ENCODE measurements around the gene HOXA5. TPM values are rescaled to one million over a fixed set of nuclear protein-coding genes. Genes with fewer than 3 reads are reported as not detected.

The HOXA5 gene
- total RNA-seq, 2 experiments from 2014 or later = not detected

DNA sequence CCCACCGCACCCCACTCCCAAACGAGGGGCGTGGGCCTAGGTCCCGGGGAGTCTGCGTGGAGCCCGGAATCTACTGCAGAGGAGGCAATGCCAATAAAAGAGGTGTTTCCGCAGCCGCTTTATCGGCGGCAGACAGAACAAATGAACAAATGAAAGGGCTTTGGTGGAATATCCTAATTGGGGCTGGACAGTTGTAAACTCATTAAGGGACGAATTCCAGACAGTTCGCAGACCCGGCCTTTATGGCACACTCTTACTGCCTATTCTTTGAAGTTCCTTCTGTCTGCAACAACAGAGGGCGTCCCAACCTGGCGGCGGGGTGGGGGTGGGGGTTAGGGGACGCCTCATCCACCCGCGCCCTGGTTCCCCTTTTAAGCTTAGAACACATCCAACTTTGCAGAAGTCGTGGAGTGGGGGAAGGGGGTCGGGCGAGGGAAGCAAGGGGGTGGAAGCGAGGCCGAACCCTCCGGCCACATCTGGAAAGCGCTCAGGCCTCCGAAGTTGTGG is 17.8 kb upstream of the HOXA5 start:
- peaks cover 77% of the 10 kb centered on the region for H3K27me3 Mint-ChIP-seq (ENCODE audit: low read depth)
- no peak for DNase-seq
- CTCF ChIA-PET = interaction anchor here (0.5 to 2.6 kb wide), 30 partner anchors 9 to 791 kb away, joined by 3 to 19 read pairs (median 4); partner anchors contain the start of genes HOXA1 and HOXA3
- peak overlapping the region; percentile 57 for H3K4me3 Mint-ChIP-seq
- H3K9me3 Mint-ChIP-seq = no peaks in the 10 kb centered on the region
- no peaks in the 10 kb centered on the region for H3K36me3 Mint-ChIP-seq (ENCODE audit: low read depth)
- intact Hi-C loops (cut with micrococcal nuclease) = loop anchor here (1.0 to 5.0 kb wide), 8 partner anchors 296 to 1070 kb away; partner anchors contain the start of gene SKAP2
- no peak overlapping the region for H3K27ac Mint-ChIP-seq
- H3K4me1 Mint-ChIP-seq (ENCODE audit: low read depth) = peaks cover 38% of the 10 kb centered on the region

DNA sequence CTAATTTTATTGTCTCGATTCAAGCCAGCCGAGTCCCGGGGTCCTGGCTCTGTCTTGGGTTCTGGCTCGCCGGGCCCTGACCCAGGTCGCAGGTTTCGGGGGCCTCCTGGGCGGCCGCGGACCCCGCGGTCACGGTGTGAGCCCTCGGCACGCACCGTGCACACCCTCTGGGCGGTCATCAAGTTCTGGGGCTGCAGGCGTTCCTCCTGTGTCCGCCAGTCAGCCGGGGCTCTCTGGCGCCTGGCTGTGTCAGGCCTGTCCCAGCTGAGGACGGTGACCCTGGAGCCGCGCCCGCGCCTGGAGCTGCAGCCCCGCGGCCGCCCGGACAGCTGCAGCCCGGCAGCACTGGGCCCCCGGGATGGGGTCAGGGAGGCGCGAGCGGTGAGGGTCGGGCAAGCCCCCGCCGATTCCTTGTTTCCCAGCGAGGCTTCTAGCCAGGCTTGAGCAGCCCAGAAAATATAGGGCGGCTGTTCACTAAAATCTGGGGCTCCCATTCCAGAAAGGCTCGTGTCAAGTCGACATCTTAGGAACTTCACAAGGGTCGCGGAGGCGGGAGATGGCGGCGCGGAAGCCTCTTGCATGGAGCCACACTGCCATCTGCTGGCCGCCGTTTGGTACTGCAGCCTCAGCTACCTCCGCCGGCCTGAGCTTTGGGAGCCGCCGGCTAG is 17.2 kb upstream of the HOXA5 start:
- DNase-seq = peak; percentile 87
- no peak overlapping the region for H3K27ac Mint-ChIP-seq

DNA sequence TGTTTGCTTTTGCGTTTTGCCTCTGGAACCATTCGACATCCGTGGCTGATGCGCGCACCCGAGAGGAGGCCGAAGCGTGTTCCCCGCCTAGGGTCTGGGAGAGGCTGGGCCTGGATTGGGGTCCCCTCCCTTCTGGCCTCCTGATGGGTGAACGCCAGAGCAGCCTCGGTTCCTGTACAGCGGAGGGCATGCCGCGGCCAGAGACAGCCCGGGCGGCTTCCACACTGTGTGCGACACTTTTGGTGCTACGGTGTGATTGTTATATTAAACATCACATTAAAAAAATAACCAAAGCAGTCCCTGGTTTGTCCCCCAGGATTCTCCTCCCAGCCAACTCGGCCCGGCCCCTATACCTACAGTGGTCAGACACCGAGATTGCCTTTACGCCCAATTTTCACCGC is 16.7 kb upstream of the HOXA5 start:
- DNase-seq = no peak
- Mint-ChIP-seq H3K9me3 (no peaks in the 10 kb centered on the region), H3K36me3 (ENCODE audit: low read depth) (no peaks in the 10 kb centered on the region), H3K27me3 (ENCODE audit: low read depth) (peaks cover 79% of the 10 kb centered on the region), H3K27ac (no peak overlapping the region), H3K4me3 (peak overlapping the region; percentile 57), H3K4me1 (ENCODE audit: low read depth) (peaks cover 38% of the 10 kb centered on the region)
- CTCF ChIA-PET = interaction anchor here (0.8 to 1.8 kb wide), 13 partner anchors 8 to 789 kb away, joined by 3 to 16 read pairs (median 4); no protein-coding TSS in a partner anchor
- intact Hi-C loops (cut with micrococcal nuclease) = loop anchor here (2.0 to 5.0 kb wide), 4 partner anchors 295 to 1069 kb away; partner anchors contain the start of gene SKAP2

More for the DNA sequence above, 17.2 kb upstream of the HOXA5 start:
- CTCF ChIA-PET = interaction anchor here (0.5 to 2.6 kb wide), 29 partner anchors 8 to 791 kb away, joined by 3 to 19 read pairs (median 4); partner anchors contain the start of genes HOXA1 and HOXA3
- peaks cover 35% of the 10 kb centered on the region for H3K4me1 Mint-ChIP-seq (ENCODE audit: low read depth)
- H3K4me3 Mint-ChIP-seq = peak overlapping the region; percentile 57
- peaks cover 77% of the 10 kb centered on the region for H3K27me3 Mint-ChIP-seq (ENCODE audit: low read depth)
- intact Hi-C loops (cut with micrococcal nuclease) = loop anchor here (1.0 to 5.0 kb wide), 8 partner anchors 296 to 1070 kb away; partner anchors contain the start of gene SKAP2
- H3K9me3 Mint-ChIP-seq = no peaks in the 10 kb centered on the region
- no peaks in the 10 kb centered on the region for H3K36me3 Mint-ChIP-seq (ENCODE audit: low read depth)

DNA sequence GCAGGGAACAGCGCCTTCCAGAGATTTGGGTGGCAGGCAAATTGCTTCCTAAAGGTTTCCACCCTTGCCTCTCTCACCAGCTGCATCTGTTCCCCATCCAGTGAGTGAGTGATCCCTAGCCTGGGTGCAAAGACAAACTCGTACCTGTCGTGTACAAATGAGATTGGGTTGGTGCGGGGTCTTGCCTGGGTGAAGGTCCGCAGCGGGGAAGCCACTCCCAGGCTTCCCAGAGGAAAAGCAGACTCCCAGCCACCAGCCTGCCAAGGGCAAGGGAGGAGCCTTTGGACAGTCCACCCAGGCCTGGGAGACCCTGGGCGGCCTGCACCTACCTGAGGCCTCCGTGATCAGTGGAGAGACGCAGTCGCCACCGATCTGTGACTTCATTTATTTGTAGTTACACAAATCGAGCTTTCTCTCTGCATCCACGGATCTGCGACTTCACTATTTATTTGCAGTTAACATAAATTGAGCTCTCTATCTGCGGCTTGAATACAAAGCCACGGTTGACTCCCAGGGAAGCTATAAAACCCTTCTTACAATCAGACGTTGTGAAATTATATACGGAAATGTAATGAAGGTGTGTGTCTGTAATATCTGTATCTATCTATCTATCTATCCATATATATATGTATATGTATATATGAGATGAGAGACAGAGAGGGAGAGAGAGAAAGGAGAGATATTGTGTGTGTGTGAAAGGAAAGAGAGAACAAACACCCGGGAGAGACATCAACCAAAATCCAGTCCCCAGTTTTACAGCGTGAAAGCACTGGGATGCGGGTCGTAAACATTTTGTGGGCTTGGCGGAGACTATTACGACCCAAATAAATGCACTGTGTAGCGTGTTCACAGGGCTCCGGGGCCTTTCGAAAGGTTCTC is 16.0 kb upstream of the HOXA5 start:
- CTCF ChIA-PET = interaction anchor here (0.8 to 1.6 kb wide), 9 partner anchors 8 to 476 kb away, joined by 3 to 5 read pairs (median 4); no protein-coding TSS in a partner anchor
- DNase-seq = no peak
- Mint-ChIP-seq H3K4me1 (ENCODE audit: low read depth) (peaks cover 42% of the 10 kb centered on the region), H3K9me3 (no peaks in the 10 kb centered on the region), H3K27me3 (ENCODE audit: low read depth) (peaks cover 81% of the 10 kb centered on the region), H3K27ac (no peak overlapping the region), H3K4me3 (peak overlapping the region; percentile 38), H3K36me3 (ENCODE audit: low read depth) (no peaks in the 10 kb centered on the region)
- intact Hi-C loops (cut with micrococcal nuclease) = loop anchor here (2.0 to 10.0 kb wide), 5 partner anchors 295 to 1069 kb away; partner anchors contain the start of genes SKAP2 and SNX10

DNA sequence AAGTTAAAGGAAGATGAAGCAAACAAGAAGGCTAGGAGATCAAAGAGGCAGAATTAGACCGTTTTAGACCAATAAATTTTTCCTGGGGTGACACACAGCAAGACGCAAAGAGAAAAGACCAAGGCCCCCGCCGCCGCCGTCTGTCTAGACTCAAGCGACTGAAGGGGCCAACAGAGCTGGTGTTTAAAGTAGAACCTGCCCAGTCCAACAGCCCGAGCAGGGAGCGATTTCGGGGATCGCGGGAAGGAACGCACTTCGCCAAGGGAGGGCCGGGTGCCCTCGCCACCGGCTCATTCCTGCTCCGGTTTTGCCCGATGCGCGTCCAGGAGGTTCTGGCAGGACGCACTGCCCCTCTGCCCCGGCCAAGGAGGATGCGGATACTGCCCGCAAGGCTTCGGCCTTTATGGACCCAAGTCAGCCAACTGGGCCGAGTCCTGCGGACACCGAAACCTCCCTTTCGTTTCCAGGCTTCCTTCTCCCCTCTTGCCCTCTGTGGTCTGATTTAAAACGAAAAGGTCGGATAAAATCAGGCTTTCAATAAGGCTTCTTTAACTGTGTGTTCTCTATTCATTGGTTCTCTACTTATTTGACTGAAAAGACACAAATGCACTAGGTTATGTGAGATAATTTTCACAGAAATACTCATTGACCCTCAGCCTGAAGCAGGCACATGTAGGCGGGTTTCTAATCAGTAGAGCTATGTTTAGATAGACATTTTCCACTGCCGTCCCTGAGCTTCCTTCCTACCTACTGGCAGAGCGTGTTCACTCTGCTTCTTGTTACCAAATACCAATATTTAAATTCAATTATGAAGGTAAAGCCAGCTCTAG is 15.2 kb upstream of the HOXA5 start:
- intact Hi-C loops (cut with micrococcal nuclease) = loop anchor here (10.0 kb wide), 1 partner anchor 864 kb away; the partner anchor contains the start of gene SNX10
- H3K27ac Mint-ChIP-seq = no peak overlapping the region

DNA sequence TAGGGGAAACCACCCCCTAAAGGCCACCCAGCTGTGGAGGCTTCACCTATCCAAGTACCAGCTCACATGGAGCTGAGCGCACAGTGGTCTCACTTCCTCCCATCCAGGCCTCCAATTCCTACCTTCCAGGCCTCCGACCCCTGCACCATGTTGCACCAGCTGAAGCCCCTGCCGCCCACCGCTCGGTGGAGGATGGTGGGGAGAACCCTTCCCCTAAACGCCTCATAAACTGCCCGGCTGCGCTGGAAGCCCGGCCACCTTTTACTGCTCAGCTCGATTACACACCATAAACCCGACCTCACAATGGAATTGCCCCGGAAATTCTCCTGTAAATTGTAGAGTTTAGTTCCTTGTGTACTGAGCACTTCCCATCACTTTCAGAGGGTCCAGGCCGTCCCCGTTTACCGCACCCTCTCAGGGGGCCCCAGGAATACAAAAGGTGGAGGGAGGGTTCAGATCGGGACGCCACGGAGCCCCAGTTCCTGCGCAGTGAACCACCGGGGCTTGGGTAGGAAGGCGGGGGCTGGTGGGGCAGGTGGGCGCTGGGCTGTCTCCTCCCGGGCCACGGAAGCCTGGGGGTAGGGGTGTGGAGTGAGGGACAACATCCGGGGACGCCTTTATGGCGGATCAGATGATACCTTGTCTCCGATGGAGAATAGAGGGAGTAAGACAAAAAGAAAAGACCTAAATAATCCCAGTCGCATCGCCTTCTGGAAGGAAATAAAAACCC is 14.4 kb upstream of the HOXA5 start:
- CTCF ChIA-PET = interaction anchor here (0.6 to 1.5 kb wide), 4 partner anchors 9 to 298 kb away, joined by 3 to 5 read pairs (median 4); no protein-coding TSS in a partner anchor
- no peak for DNase-seq
- H3K27me3 Mint-ChIP-seq (ENCODE audit: low read depth) = peaks cover 80% of the 10 kb centered on the region
- peaks cover 43% of the 10 kb centered on the region for H3K4me1 Mint-ChIP-seq (ENCODE audit: low read depth)
- no peaks in the 10 kb centered on the region for H3K36me3 Mint-ChIP-seq (ENCODE audit: low read depth)
- peak overlapping the region; percentile 72 for H3K27ac Mint-ChIP-seq
- no peak overlapping the region for H3K4me3 Mint-ChIP-seq
- H3K9me3 Mint-ChIP-seq = no peaks in the 10 kb centered on the region
- intact Hi-C loops (cut with micrococcal nuclease) = loop anchor here (10.0 kb wide), 1 partner anchor 863 kb away; the partner anchor contains the start of gene SNX10

More for the DNA sequence above, 15.2 kb upstream of the HOXA5 start:
- Mint-ChIP-seq H3K9me3 (no peaks in the 10 kb centered on the region), H3K4me3 (no peak overlapping the region), H3K4me1 (ENCODE audit: low read depth) (peaks cover 44% of the 10 kb centered on the region), H3K27me3 (ENCODE audit: low read depth) (peaks cover 81% of the 10 kb centered on the region), H3K36me3 (ENCODE audit: low read depth) (no peaks in the 10 kb centered on the region)
- no peak for DNase-seq
- CTCF ChIA-PET = interaction anchor here (1.1 to 1.6 kb wide), 7 partner anchors 9 to 475 kb away, joined by 3 to 5 read pairs (median 4); no protein-coding TSS in a partner anchor

DNA sequence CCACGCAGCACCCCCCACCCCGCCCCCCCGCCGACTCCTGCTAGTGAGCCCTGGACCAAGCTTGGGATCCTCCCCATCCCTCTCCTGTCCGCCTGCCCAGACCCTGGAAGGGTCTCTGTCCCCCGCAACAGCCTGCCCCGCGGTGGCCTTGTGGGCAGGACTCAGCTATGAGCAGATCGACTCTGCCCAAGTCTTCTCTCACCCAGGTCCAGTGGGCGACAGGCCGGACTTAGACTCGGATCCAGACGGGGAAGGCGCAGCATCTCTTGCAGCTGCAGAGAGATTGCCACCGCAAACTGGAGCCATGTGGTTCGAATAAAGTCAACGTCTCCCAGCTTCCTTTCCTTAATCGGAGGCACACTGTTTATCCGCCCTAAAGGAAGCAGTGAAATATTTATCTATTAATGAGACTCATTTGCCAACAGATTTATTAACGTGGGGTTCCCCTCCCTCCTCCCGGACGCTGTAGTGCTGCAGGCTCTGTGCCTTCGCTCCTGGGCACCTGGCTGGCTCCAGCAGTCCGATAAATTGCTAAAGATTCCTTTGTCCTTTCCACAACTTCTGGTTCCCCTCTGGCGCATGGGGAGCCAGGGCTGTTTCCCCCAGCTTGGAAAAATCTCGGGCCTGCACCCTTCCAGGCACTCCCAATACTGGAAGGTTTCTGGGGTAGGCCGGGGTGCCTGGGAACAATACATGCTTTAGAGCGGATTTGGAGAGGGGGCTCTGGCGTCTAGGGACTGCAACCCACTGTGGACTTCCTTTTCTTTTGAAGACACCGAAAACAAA is 13.6 kb upstream of the HOXA5 start:
- DNase-seq = no peak

DNA sequence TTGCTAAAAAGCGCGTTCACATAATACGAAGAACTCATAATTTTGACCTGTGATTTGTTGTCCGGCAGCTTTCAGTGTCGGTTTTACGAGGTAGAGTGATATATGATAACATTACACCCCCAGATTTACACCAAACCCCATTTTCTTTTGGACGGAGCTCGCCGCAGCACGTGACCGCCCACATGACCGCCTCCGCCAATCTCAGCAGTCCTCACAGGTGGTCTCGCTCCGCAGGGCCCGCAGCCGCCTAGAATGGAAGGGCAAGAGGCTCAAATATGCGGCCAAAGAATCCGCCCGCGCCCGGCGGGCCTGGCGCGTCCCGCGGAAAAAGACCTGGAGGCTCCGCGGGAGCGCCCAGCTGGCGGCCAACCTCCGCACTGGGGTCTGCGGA is 13.0 kb upstream of the HOXA5 start, which contains the start of gene HOXA7:
Gene HOXA7 (minus strand): TSS at position 168 of the 391 bp plus-strand sequence. CDS start 130 bp downstream, at position 38.
- no peak for DNase-seq
- intact Hi-C loops (cut with micrococcal nuclease) = loop anchor here (1.0 to 10.0 kb wide), 2 partner anchors 10 to 862 kb away; partner anchors contain the start of gene SNX10
- Mint-ChIP-seq H3K36me3 (ENCODE audit: low read depth) (no peaks in the 10 kb centered on the region), H3K27me3 (ENCODE audit: low read depth) (peaks cover 85% of the 10 kb centered on the region), H3K4me1 (ENCODE audit: low read depth) (peaks cover 47% of the 10 kb centered on the region), H3K27ac (no peak within 1 kb of the TSS), H3K9me3 (no peaks in the 10 kb centered on the region), H3K4me3 (peak within 1 kb of the TSS; percentile 49)
- CTCF ChIA-PET = interaction anchor here (1.5 kb wide), 1 partner anchor 8 kb away, joined by 3 read pairs; no protein-coding TSS in a partner anchor

More for the DNA sequence above, 13.6 kb upstream of the HOXA5 start:
- Mint-ChIP-seq H3K9me3 (no peaks in the 10 kb centered on the region), H3K27me3 (ENCODE audit: low read depth) (peaks cover 85% of the 10 kb centered on the region), H3K27ac (no peak overlapping the region), H3K4me1 (ENCODE audit: low read depth) (peaks cover 43% of the 10 kb centered on the region), H3K36me3 (ENCODE audit: low read depth) (no peaks in the 10 kb centered on the region), H3K4me3 (peak overlapping the region; percentile 6)
- CTCF ChIA-PET = interaction anchor here (0.6 to 1.5 kb wide), 2 partner anchors 9 to 297 kb away, joined by 3 read pairs; no protein-coding TSS in a partner anchor
- intact Hi-C loops (cut with micrococcal nuclease) = loop anchor here (1.0 to 10.0 kb wide), 2 partner anchors 9 to 862 kb away; partner anchors contain the start of gene SNX10

DNA sequence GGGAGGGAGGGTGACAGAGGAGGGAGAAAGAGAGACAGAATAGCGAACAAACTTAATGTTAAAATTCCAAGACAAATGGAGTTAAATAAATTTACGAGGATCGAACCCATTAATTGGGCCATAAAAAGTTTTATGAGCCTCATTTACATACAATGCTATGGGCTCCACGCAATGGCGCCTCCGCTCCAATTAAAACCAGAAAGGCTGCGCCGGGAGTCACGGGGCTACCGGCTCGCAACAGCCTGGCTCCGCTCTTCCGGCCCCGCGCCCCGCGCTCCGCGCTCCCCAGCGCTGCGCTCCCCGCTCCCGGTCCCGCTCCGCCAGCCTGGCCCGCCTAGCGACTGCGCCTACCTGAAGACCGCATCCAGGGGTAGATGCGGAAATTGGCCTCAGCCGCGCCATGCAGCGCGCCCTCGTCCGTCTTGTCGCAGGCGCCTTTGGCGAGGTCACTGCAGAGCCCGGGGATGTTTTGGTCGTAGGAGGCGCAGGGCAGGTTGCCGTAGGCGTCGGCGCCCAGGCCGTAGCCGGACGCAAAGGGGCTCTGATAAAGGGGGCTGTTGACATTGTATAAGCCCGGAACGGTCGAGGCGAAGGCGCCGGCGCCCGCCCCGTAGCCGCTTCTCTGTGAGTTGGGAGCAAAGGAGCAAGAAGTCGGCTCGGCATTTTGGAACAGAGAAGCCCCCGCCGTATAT is 12.5 kb upstream of the HOXA5 start:
- no peak for DNase-seq
- no peaks in the 10 kb centered on the region for H3K36me3 Mint-ChIP-seq (ENCODE audit: low read depth)
- H3K27me3 Mint-ChIP-seq (ENCODE audit: low read depth) = peaks cover 88% of the 10 kb centered on the region
- intact Hi-C loops (cut with micrococcal nuclease) = loop anchor here (1.0 to 10.0 kb wide), 2 partner anchors 10 to 861 kb away; partner anchors contain the start of gene SNX10
- H3K4me3 Mint-ChIP-seq = peak overlapping the region; percentile 45
- H3K4me1 Mint-ChIP-seq (ENCODE audit: low read depth) = peaks cover 49% of the 10 kb centered on the region
- H3K9me3 Mint-ChIP-seq = no peaks in the 10 kb centered on the region
- no peak overlapping the region for H3K27ac Mint-ChIP-seq
- CTCF ChIA-PET = interaction anchor here (1.5 kb wide), 1 partner anchor 7 kb away, joined by 3 read pairs; no protein-coding TSS in a partner anchor

All from activated naive CD4-positive, alpha-beta T cell treated with anti-CD3 and anti-CD28 coated beads for 36 hours (primary cell).